GM19324 (cell line): ENCODE results near the gene IFT22.
"Not testable (repeated sequence)": the region's sequence is repeated elsewhere in the genome, so short reads cannot be mapped to it uniquely, and the experiment has no call there.

Experiments used
- ATAC-seq: cut with Tn5 transposase; IDR thresholded peaks from one replicate; pipeline ENCODE4 v1.9.1; 2021; ENCODE audit warnings: mild to moderate bottlenecking, moderate library complexity; ENCODE audit not compliant: unreplicated experiment, low FRiP score

Gene IFT22

GRCh38 chr7:101321491-101322401 lies at the start of gene IFT22:
Gene IFT22 (minus strand): TSS chr7:101321812. CDS start chr7:101321709, 103 bp downstream.
- peak; percentile 92 for ATAC-seq

- no peak for ATAC-seq
Measured at GRCh38 chr7:101370836-101371235, 49.2 kb upstream of the IFT22 start.

- no peak for ATAC-seq
Measured at GRCh38 chr7:101368422-101369165, 47.0 kb upstream of the IFT22 start.

GRCh38 chr7:101367676-101368075 lies 46.1 kb upstream of the IFT22 start:
- ATAC-seq = no peak

- no peak for ATAC-seq
Measured at GRCh38 chr7:101365956-101366355, 44.3 kb upstream of the IFT22 start.

GRCh38 chr7:101363734-101364374 lies 42.2 kb upstream of the IFT22 start:
- peak; percentile 57 for ATAC-seq

- ATAC-seq = no peak
Measured at GRCh38 chr7:101363196-101363733, 41.7 kb upstream of the IFT22 start.

- no peak for ATAC-seq
Measured at GRCh38 chr7:101362334-101363195, 41.0 kb upstream of the IFT22 start, which contains the start of gene COL26A1. Gene COL26A1 (plus strand): TSS chr7:101362875. CDS start chr7:101363033, 158 bp downstream.

GRCh38 chr7:101357433-101357832 lies 35.8 kb upstream of the IFT22 start:
- no peak for ATAC-seq

- no peak for ATAC-seq
Measured at GRCh38 chr7:101352920-101353308, 31.3 kb upstream of the IFT22 start.

- not testable (repeated sequence) for ATAC-seq
Measured at GRCh38 chr7:101349300-101349699, 27.7 kb upstream of the IFT22 start.

GRCh38 chr7:101348456-101349067 lies 26.9 kb upstream of the IFT22 start:
- ATAC-seq = not testable (repeated sequence)

GRCh38 chr7:101347477-101347876 lies 25.9 kb upstream of the IFT22 start:
- no peak for ATAC-seq

- ATAC-seq = no peak
Measured at GRCh38 chr7:101342892-101343291, 21.3 kb upstream of the IFT22 start.

GRCh38 chr7:101340379-101340778 lies 18.8 kb upstream of the IFT22 start:
- ATAC-seq = no peak

- no peak for ATAC-seq
Measured at GRCh38 chr7:101333912-101334311, 12.3 kb upstream of the IFT22 start.

GRCh38 chr7:101332026-101332425 lies 10.4 kb upstream of the IFT22 start:
- no peak for ATAC-seq

- ATAC-seq = no peak
Measured at GRCh38 chr7:101330011-101330484, 8.4 kb upstream of the IFT22 start.

- ATAC-seq = no peak
Measured at GRCh38 chr7:101328159-101328558, 6.5 kb upstream of the IFT22 start.
